CD8-positive, alpha-beta memory T cell (primary cell): ENCODE data around the gene VAV1. TPM values are rescaled to one million over a fixed set of nuclear protein-coding genes. Genes with fewer than 3 reads are reported as not detected.

ENCODE experiments used
- CTCF ChIA-PET: fragments of 350-600 bp; sonication (Branson Sonifier 250); formaldehyde crosslinking; loops from one replicate; lab custom pipeline; 2021; ENCODE audit warnings: antibody characterized with exemption; lab: Charles Lee
- POLR2A ChIA-PET: fragments of 350-600 bp; sonication (Branson Sonifier 250); formaldehyde crosslinking; loops from one replicate; lab custom pipeline; 2021; ENCODE audit warnings: antibody characterized with exemption; lab: Charles Lee
- DNase-seq, 5 donors: peaks; one replicate each; pipeline versions ENCODE4 v3.0.0 to v3.0.0-alpha.2; 2020 to 2022; ENCODE audit warnings: mixed read lengths in 1 of 5
- H3K27ac ChIP-seq: one replicate; pipeline ENCODE4 v1.7.0; 2013; ENCODE audit warnings: low read depth, mild to moderate bottlenecking, low read length, moderate library complexity
- H3K27me3 ChIP-seq: 2 replicates; pipeline ENCODE4 v1.7.0; 2013; ENCODE audit warnings: low read length, mild to moderate bottlenecking; ENCODE audit not compliant: insufficient read depth, poor library complexity, severe bottlenecking
- H3K36me3 ChIP-seq: 2 replicates; pipeline ENCODE4 v1.7.0; 2013; ENCODE audit warnings: mild to moderate bottlenecking, low read length, moderate library complexity; ENCODE audit not compliant: insufficient read depth
- H3K4me1 ChIP-seq: 2 replicates; pipeline ENCODE4 v1.7.0; 2013; ENCODE audit warnings: mild to moderate bottlenecking, low read length, moderate library complexity; ENCODE audit not compliant: insufficient read depth
- H3K4me3 ChIP-seq: 2 replicates; pipeline ENCODE4 v1.7.0; 2013; ENCODE audit warnings: mild to moderate bottlenecking, low read length
- H3K9me3 ChIP-seq: 2 replicates; pipeline ENCODE4 v1.7.0; 2013; ENCODE audit warnings: mild to moderate bottlenecking, low read length
- H3K27ac Mint-ChIP-seq, 8 donors: one replicate each; pipeline ENCODE4 v1.8.0; 2020 to 2021; ENCODE audit warnings: mixed read lengths in 8 of 8, mild to moderate bottlenecking in 6 of 8, inconsistent platforms in 3 of 8, moderate library complexity in 3 of 8
- H3K27me3 Mint-ChIP-seq, 2 donors: one replicate each; pipeline ENCODE4 v1.8.0; 2020 to 2021; ENCODE audit warnings: mixed read lengths in 2 of 2, mild to moderate bottlenecking in 1 of 2, moderate library complexity in 1 of 2
- H3K36me3 Mint-ChIP-seq, 3 donors: one replicate each; pipeline ENCODE4 v1.8.0; 2020 to 2021; ENCODE audit warnings: mixed read lengths in 3 of 3, inconsistent platforms in 1 of 3, mild to moderate bottlenecking in 1 of 3
- H3K4me1 Mint-ChIP-seq, 3 donors: one replicate each; pipeline ENCODE4 v1.8.0; 2020 to 2021; ENCODE audit warnings: mixed read lengths in 3 of 3, inconsistent platforms in 1 of 3, mild to moderate bottlenecking in 1 of 3
- H3K4me3 Mint-ChIP-seq, 7 donors: one replicate each; pipeline ENCODE4 v1.8.0; 2020 to 2021; ENCODE audit warnings: mixed read lengths in 7 of 7, mild to moderate bottlenecking in 6 of 7, moderate library complexity in 4 of 7, inconsistent platforms in 2 of 7
- H3K9me3 Mint-ChIP-seq, 5 donors: one replicate each; pipeline ENCODE4 v1.8.0; 2020 to 2022; ENCODE audit warnings: mixed read lengths in 5 of 5, mild to moderate bottlenecking in 3 of 5, moderate library complexity in 2 of 5, inconsistent platforms in 1 of 5
- polyA plus RNA-seq: library from polyadenylated mRNA; unstranded; fragments of 300-500 nt; fragmentation: Illumina TruSeq; gene quantifications from one replicate; pipeline ENCODE4 v1.2.3, GENCODE V29; 2021
- total RNA-seq, 2 experiments: library from RNA; stranded (reverse); gene quantifications; one replicate each; pipeline ENCODE4 v1.2.3, GENCODE V29; 2021

The VAV1 gene
- total and polyA plus RNA-seq, 3 experiments from 2014 or later = 28.4 to 52.9 (median 51.9) TPM

GRCh38 chr19:6788896-6789295, 16.4 kb downstream of the VAV1 start:
- Mint-ChIP-seq H3K9me3 (no peaks in the 10 kb centered on the region), H3K4me1 (peaks cover 47 to 72% (median 68%) of the 10 kb centered on the region in 3 donors), H3K27ac (peak overlapping the region in 5 of 8 donors; percentile 29 to 74 (median 43)), H3K4me3 (no peak overlapping the region), H3K36me3 (peaks cover 4 to 60% (median 27%) of the 10 kb centered on the region in 3 donors), H3K27me3 (no peaks in the 10 kb centered on the region)
- no peak for DNase-seq
- H3K4me1 ChIP-seq = peaks cover 47% of the 10 kb centered on the region
- no peak overlapping the region for H3K27ac ChIP-seq
- ChIA-PET POLR2A (no interaction called here), CTCF (interaction anchor here (0.6 to 0.8 kb wide), 2 partner anchors 16 to 142 kb away, joined by 3 read pairs; no protein-coding TSS in a partner anchor)
- H3K4me3 ChIP-seq = no peak overlapping the region
- peaks cover 14% of the 10 kb centered on the region for H3K36me3 ChIP-seq
- H3K9me3 ChIP-seq = no peaks in the 10 kb centered on the region
- no peaks in the 10 kb centered on the region for H3K27me3 ChIP-seq

GRCh38 chr19:6790194-6791128, 18.0 kb downstream of the VAV1 start:
- Histone ChIP-seq H3K4me3 (no peak overlapping the region), H3K9me3 (no peaks in the 10 kb centered on the region), H3K36me3 (peaks cover 20% of the 10 kb centered on the region), H3K4me1 (peaks cover 54% of the 10 kb centered on the region), H3K27ac (no peak overlapping the region), H3K27me3 (no peaks in the 10 kb centered on the region)
- DNase-seq = no peak
- peaks cover 0 to 2% (median 0%) of the 10 kb centered on the region in 5 donors for H3K9me3 Mint-ChIP-seq
- H3K36me3 Mint-ChIP-seq = peaks cover 15 to 61% (median 26%) of the 10 kb centered on the region in 3 donors
- ChIA-PET CTCF (interaction anchor here (1.0 to 1.2 kb wide), 2 partner anchors 12 to 17 kb away, joined by 3 to 5 read pairs; no protein-coding TSS in a partner anchor), POLR2A (interaction anchor here (0.6 kb wide), 1 partner anchor 18 kb away, joined by 5 read pairs; the partner anchor contains the start of gene VAV1)
- H3K4me3 Mint-ChIP-seq = peak overlapping the region in 1 of 7 donors; percentile 34
- peaks cover 49 to 75% (median 75%) of the 10 kb centered on the region in 3 donors for H3K4me1 Mint-ChIP-seq
- H3K27me3 Mint-ChIP-seq = no peaks in the 10 kb centered on the region
- H3K27ac Mint-ChIP-seq = peak overlapping the region; percentile 15 to 95 (median 84)

GRCh38 chr19:6791237-6791636, 18.7 kb downstream of the VAV1 start:
- Mint-ChIP-seq H3K9me3 (peaks cover 0 to 2% (median 0%) of the 10 kb centered on the region in 5 donors), H3K27ac (peak overlapping the region; percentile 15 to 95 (median 86)), H3K4me3 (peak overlapping the region in 1 of 7 donors; percentile 34), H3K4me1 (peaks cover 48 to 77% (median 76%) of the 10 kb centered on the region in 3 donors), H3K36me3 (peaks cover 14 to 59% (median 26%) of the 10 kb centered on the region in 3 donors), H3K27me3 (no peaks in the 10 kb centered on the region)
- ChIA-PET POLR2A (interaction anchor here (0.6 kb wide), 2 partner anchors 19 to 22 kb away, joined by 5 to 9 read pairs; partner anchors contain the start of gene VAV1), CTCF (interaction anchor here (1.2 kb wide), 1 partner anchor 17 kb away, joined by 5 read pairs; no protein-coding TSS in a partner anchor)
- Histone ChIP-seq H3K36me3 (peaks cover 13% of the 10 kb centered on the region), H3K27ac (no peak overlapping the region), H3K4me3 (no peak overlapping the region), H3K9me3 (no peaks in the 10 kb centered on the region), H3K4me1 (peaks cover 54% of the 10 kb centered on the region), H3K27me3 (no peaks in the 10 kb centered on the region)
- DNase-seq = no peak

GRCh38 chr19:6793411-6793810, 20.9 kb downstream of the VAV1 start:
- peaks cover 57 to 86% (median 82%) of the 10 kb centered on the region in 3 donors for H3K4me1 Mint-ChIP-seq
- Histone ChIP-seq H3K36me3 (peaks cover 10% of the 10 kb centered on the region), H3K4me1 (peaks cover 54% of the 10 kb centered on the region), H3K4me3 (no peak overlapping the region), H3K9me3 (no peaks in the 10 kb centered on the region), H3K27me3 (no peaks in the 10 kb centered on the region), H3K27ac (no peak overlapping the region)
- DNase-seq = no peak
- H3K9me3 Mint-ChIP-seq = peaks cover 0 to 2% (median 0%) of the 10 kb centered on the region in 5 donors
- no peaks in the 10 kb centered on the region for H3K27me3 Mint-ChIP-seq
- ChIA-PET POLR2A (no interaction called here), CTCF (no interaction called here)
- no peak overlapping the region for H3K4me3 Mint-ChIP-seq
- peak overlapping the region in 6 of 8 donors; percentile 4 to 93 (median 77) for H3K27ac Mint-ChIP-seq
- H3K36me3 Mint-ChIP-seq = peaks cover 14 to 58% (median 29%) of the 10 kb centered on the region in 3 donors

GRCh38 chr19:6793973-6794372, 21.5 kb downstream of the VAV1 start:
- Mint-ChIP-seq H3K36me3 (peaks cover 14 to 55% (median 24%) of the 10 kb centered on the region in 3 donors), H3K4me3 (peak overlapping the region in 2 of 7 donors; percentile 22 to 56), H3K27ac (peak overlapping the region; percentile 22 to 91 (median 73)), H3K4me1 (peaks cover 54 to 84% (median 81%) of the 10 kb centered on the region in 3 donors), H3K9me3 (peaks cover 0 to 2% (median 0%) of the 10 kb centered on the region in 5 donors), H3K27me3 (no peaks in the 10 kb centered on the region)
- peaks cover 51% of the 10 kb centered on the region for H3K4me1 ChIP-seq
- no peak for DNase-seq
- no peak overlapping the region for H3K4me3 ChIP-seq
- POLR2A ChIA-PET = no interaction called here
- CTCF ChIA-PET = no interaction called here
- H3K9me3 ChIP-seq = no peaks in the 10 kb centered on the region
- H3K27ac ChIP-seq = no peak overlapping the region
- no peaks in the 10 kb centered on the region for H3K27me3 ChIP-seq
- peaks cover 10% of the 10 kb centered on the region for H3K36me3 ChIP-seq

- Histone ChIP-seq H3K4me1 (peaks cover 53% of the 10 kb centered on the region), H3K27ac (no peak overlapping the region), H3K9me3 (no peaks in the 10 kb centered on the region), H3K27me3 (no peaks in the 10 kb centered on the region), H3K36me3 (peaks cover 10% of the 10 kb centered on the region), H3K4me3 (no peak overlapping the region)
- peak overlapping the region in 1 of 7 donors; percentile 3 for H3K4me3 Mint-ChIP-seq
- ChIA-PET CTCF (interaction anchor here (0.6 kb wide), 1 partner anchor 38 kb away, joined by 3 read pairs; no protein-coding TSS in a partner anchor), POLR2A (no interaction called here)
- no peaks in the 10 kb centered on the region for H3K27me3 Mint-ChIP-seq
- peaks cover 14 to 53% (median 24%) of the 10 kb centered on the region in 3 donors for H3K36me3 Mint-ChIP-seq
- peak overlapping the region in 6 of 8 donors; percentile 20 to 91 (median 72) for H3K27ac Mint-ChIP-seq
- H3K4me1 Mint-ChIP-seq = peaks cover 59 to 88% (median 86%) of the 10 kb centered on the region in 3 donors
- DNase-seq = no peak
- peaks cover 0 to 2% (median 0%) of the 10 kb centered on the region in 5 donors for H3K9me3 Mint-ChIP-seq
These were observed 22.4 kb downstream of the VAV1 start for GRCh38 chr19:6794686-6795431.

GRCh38 chr19:6796278-6796677, 23.8 kb downstream of the VAV1 start:
- no peaks in the 10 kb centered on the region for H3K27me3 ChIP-seq
- ChIA-PET CTCF (interaction anchor here (0.9 kb wide), 1 partner anchor 67 kb away, joined by 4 read pairs; no protein-coding TSS in a partner anchor), POLR2A (interaction anchor here (0.7 kb wide), 1 partner anchor 127 kb away, joined by 3 read pairs; no protein-coding TSS in a partner anchor)
- H3K27ac ChIP-seq = no peak overlapping the region
- peaks cover 63 to 87% (median 86%) of the 10 kb centered on the region in 3 donors for H3K4me1 Mint-ChIP-seq
- H3K36me3 Mint-ChIP-seq = peaks cover 14 to 49% (median 23%) of the 10 kb centered on the region in 3 donors
- peak overlapping the region in 1 of 7 donors; percentile 16 for H3K4me3 Mint-ChIP-seq
- H3K4me1 ChIP-seq = peaks cover 53% of the 10 kb centered on the region
- no peak overlapping the region for H3K4me3 ChIP-seq
- peak overlapping the region in 4 of 8 donors; percentile 20 to 77 (median 75) for H3K27ac Mint-ChIP-seq
- no peak for DNase-seq
- H3K27me3 Mint-ChIP-seq = no peaks in the 10 kb centered on the region
- no peaks in the 10 kb centered on the region for H3K9me3 ChIP-seq
- H3K36me3 ChIP-seq = peaks cover 10% of the 10 kb centered on the region
- H3K9me3 Mint-ChIP-seq = peaks cover 0 to 2% (median 0%) of the 10 kb centered on the region in 5 donors
